ENCODE results near the gene RAN.
"Not testable (repeated sequence)": the region's sequence is repeated elsewhere in the genome, so short reads cannot be mapped to it uniquely, and the experiment has no call there.

RAN gene

DNA sequence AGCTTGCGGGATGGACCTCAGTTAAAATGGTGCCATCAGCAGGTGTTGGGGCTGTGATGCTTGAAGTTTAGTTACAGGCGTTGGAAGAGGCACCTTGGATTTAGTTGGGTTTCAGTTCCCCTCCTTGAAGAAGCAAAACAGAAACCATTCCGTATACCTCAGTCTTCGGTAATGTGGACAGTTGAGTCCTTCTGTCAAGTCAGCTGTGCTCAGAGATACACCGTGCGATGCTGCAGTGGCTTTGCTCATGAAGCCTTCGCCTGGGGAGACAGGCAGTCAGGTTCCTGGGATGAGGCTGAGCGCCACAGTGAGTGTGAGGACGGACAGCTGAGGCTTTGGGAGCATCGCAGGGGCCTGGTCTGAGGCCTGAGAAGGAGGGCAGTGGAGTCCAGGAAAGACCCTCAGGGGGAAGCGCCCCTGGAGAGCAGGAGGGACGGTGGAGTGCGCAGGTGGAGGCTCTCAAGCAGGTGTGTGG lies 7.4 kb downstream of the RAN start:
- peaks cover 4% of the 10 kb centered on the region for H3K4me1 ChIP-seq (ENCODE audit: control insufficient read depth, insufficient read depth, low read length, poor library complexity, severe bottlenecking)
- H3K27ac ChIP-seq (ENCODE audit: low read depth, low read length, severe bottlenecking), result no peak overlapping the region
- H3K36me3 ChIP-seq (ENCODE audit: control insufficient read depth, insufficient read depth, low read length), result peaks cover 27% of the 10 kb centered on the region
- no peaks in the 10 kb centered on the region for H3K9me3 ChIP-seq (ENCODE audit: control insufficient read depth, low read length)
- H3K4me3 ChIP-seq (ENCODE audit: extremely low read depth, insufficient read depth, low read length, poor library complexity, severe bottlenecking), result no peak overlapping the region
- 87 to 90% methylated on average over 11 to 12 of the region's 13 CpGs for WGBS, 2 experiments (ENCODE audit: insufficient coverage in 2 of 2)

DNA sequence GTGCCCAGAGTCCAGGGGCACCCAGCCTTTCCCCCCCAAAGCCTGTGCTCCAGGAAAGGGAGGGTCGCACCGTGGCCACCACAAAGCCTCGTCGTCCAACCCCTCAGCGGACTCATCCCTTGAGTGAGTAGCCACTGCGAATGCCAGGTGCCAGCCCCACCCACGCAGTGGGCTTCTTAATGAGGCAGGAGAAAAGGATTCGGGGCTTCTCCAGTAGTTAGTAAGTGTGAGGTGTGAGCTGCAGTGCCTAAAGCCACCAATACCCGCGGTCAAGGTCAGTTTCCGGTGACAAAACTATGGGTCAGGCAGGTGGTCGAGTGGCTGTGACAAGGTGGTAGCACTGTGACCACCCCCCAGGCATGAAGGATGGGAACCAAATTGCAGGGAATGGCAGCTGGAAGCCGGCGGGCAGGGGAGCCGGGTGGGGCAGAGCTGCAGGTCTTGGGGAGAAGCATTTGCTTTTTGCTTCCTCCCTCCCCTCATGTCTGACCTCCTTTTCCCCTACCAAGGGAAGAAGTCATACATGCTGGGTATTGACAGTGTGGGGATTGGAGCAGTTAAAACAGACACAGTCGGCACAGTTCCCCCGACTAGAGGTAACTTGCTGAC lies 8.0 kb downstream of the RAN start:
- no peak overlapping the region for H3K27ac ChIP-seq (ENCODE audit: low read depth, low read length, severe bottlenecking)
- H3K4me1 ChIP-seq (ENCODE audit: control insufficient read depth, insufficient read depth, low read length, poor library complexity, severe bottlenecking), result peaks cover 2% of the 10 kb centered on the region
- H3K36me3 ChIP-seq (ENCODE audit: control insufficient read depth, insufficient read depth, low read length), result peaks cover 21% of the 10 kb centered on the region
- 87 to 88% methylated on average over 13 to 14 of the region's 17 CpGs for WGBS, 2 experiments (ENCODE audit: insufficient coverage in 2 of 2)
- H3K9me3 ChIP-seq (ENCODE audit: control insufficient read depth, low read length), result no peaks in the 10 kb centered on the region
- no peak overlapping the region for H3K4me3 ChIP-seq (ENCODE audit: extremely low read depth, insufficient read depth, low read length, poor library complexity, severe bottlenecking)

DNA sequence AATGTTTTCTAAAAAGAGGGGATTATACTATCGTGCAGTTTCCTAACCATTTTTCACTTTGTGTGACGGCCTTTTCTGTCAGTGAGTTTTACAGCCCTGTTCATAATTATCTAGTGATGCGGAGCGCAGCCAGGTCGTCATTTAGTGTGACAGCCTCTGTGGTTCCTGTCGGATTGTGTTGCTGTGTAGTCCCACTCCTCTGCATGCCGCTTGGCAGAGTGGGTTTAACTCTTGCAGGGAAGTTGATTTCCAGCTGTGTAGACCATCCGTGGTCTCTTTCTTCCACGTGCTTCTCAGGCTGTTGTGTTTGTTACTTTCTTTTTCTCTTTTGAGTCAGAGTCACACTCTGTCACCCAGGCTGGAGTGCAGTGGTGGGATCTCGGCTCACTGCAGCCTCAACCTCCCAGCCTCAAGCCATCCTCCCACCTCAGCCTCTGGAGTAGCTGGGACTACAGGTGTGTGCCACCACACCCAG lies 8.6 kb downstream of the RAN start:
- Histone ChIP-seq H3K4me3 (ENCODE audit: extremely low read depth, insufficient read depth, low read length, poor library complexity, severe bottlenecking) (no peak overlapping the region), H3K4me1 (ENCODE audit: control insufficient read depth, insufficient read depth, low read length, poor library complexity, severe bottlenecking) (no peaks in the 10 kb centered on the region), H3K9me3 (ENCODE audit: control insufficient read depth, low read length) (no peaks in the 10 kb centered on the region), H3K36me3 (ENCODE audit: control insufficient read depth, insufficient read depth, low read length) (peaks cover 15% of the 10 kb centered on the region), H3K27ac (ENCODE audit: low read depth, low read length, severe bottlenecking) (no peak overlapping the region)
- WGBS, 2 experiments (ENCODE audit: insufficient coverage in 2 of 2), result 55 to 68% methylated on average over 3 to 5 of the region's 10 CpGs

GRCh38 chr12:130881046-130881445 lies 9.2 kb downstream of the RAN start:
- peaks cover 9% of the 10 kb centered on the region for H3K36me3 ChIP-seq (ENCODE audit: control insufficient read depth, insufficient read depth, low read length)
- H3K27ac ChIP-seq (ENCODE audit: low read depth, low read length, severe bottlenecking), result no peak overlapping the region
- H3K4me1 ChIP-seq (ENCODE audit: control insufficient read depth, insufficient read depth, low read length, poor library complexity, severe bottlenecking), result no peaks in the 10 kb centered on the region
- no peak overlapping the region for H3K4me3 ChIP-seq (ENCODE audit: extremely low read depth, insufficient read depth, low read length, poor library complexity, severe bottlenecking)
- WGBS, 2 experiments (ENCODE audit: insufficient coverage in 2 of 2), result 88 to 90% methylated on average over 1 to 2 of the region's 5 CpGs
- no peaks in the 10 kb centered on the region for H3K9me3 ChIP-seq (ENCODE audit: control insufficient read depth, low read length)

DNA sequence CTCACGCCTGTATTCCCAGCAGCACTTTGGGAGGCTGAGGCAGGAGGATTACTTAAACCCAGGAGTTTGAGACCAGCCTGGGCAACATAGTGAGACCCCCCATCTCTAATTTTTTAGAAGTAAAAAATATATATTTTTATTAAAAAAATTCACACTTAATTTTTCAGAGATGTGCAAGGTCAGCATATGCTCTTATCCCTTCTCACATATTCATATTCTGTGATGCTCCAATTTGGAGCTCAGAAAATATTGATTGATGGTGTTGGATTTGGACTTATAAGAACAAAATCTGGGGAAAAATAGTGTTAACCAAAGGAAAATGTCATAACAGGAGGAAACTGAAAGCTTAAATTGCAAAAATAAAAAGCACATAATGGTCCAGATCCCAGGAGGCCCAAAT lies 9.7 kb downstream of the RAN start:
- WGBS, 2 experiments (ENCODE audit: insufficient coverage in 2 of 2), result no CpG with 5 or more reads among the region's 1 CpG
- Histone ChIP-seq H3K9me3 (ENCODE audit: control insufficient read depth, low read length) (no peaks in the 10 kb centered on the region), H3K4me3 (ENCODE audit: extremely low read depth, insufficient read depth, low read length, poor library complexity, severe bottlenecking) (no peak overlapping the region), H3K4me1 (ENCODE audit: control insufficient read depth, insufficient read depth, low read length, poor library complexity, severe bottlenecking) (no peaks in the 10 kb centered on the region), H3K36me3 (ENCODE audit: control insufficient read depth, insufficient read depth, low read length) (peaks cover 4% of the 10 kb centered on the region), H3K27ac (ENCODE audit: low read depth, low read length, severe bottlenecking) (no peak overlapping the region)

GRCh38 chr12:130887190-130887589 lies 15.3 kb downstream of the RAN start:
- not testable (repeated sequence) for H3K4me3 ChIP-seq (ENCODE audit: extremely low read depth, insufficient read depth, low read length, poor library complexity, severe bottlenecking); H3K9me3 ChIP-seq (ENCODE audit: control insufficient read depth, low read length); H3K4me1 ChIP-seq (ENCODE audit: control insufficient read depth, insufficient read depth, low read length, poor library complexity, severe bottlenecking); H3K36me3 ChIP-seq (ENCODE audit: control insufficient read depth, insufficient read depth, low read length); H3K27ac ChIP-seq (ENCODE audit: low read depth, low read length, severe bottlenecking)
- WGBS, 2 experiments (ENCODE audit: insufficient coverage in 2 of 2), result 85 to 88% methylated on average over 2 of the region's 17 CpGs

DNA sequence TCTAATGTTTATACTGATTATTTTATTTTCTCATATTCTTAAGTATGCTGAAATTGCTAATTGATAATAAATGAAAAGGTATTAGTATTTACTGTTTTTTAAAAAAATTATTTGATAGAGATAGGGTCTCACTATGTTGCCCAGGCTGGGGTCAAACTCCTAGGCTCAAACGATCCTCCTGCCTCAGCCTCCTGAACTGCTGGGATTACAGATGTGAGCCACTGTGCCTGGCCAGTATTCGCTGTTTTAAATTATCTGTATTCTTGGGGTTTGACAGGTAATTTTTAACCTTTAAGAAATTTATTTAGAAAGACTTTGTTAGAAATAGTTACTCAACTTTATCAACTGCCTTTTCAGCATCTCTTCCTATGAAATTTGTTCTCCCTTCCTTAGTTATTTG lies 32.2 kb downstream of the RAN start:
- no peak overlapping the region for H3K27ac ChIP-seq (ENCODE audit: low read depth, low read length, severe bottlenecking)
- no peaks in the 10 kb centered on the region for H3K9me3 ChIP-seq (ENCODE audit: control insufficient read depth, low read length)
- WGBS, 2 experiments (ENCODE audit: insufficient coverage in 2 of 2), result 100% methylated on average over 1 of the region's 2 CpGs; no CpG with 5 or more reads in 1 of the 2 experiments
- H3K4me1 ChIP-seq (ENCODE audit: control insufficient read depth, insufficient read depth, low read length, poor library complexity, severe bottlenecking), result no peaks in the 10 kb centered on the region
- H3K36me3 ChIP-seq (ENCODE audit: control insufficient read depth, insufficient read depth, low read length), result no peaks in the 10 kb centered on the region
- H3K4me3 ChIP-seq (ENCODE audit: extremely low read depth, insufficient read depth, low read length, poor library complexity, severe bottlenecking), result no peak overlapping the region

DNA sequence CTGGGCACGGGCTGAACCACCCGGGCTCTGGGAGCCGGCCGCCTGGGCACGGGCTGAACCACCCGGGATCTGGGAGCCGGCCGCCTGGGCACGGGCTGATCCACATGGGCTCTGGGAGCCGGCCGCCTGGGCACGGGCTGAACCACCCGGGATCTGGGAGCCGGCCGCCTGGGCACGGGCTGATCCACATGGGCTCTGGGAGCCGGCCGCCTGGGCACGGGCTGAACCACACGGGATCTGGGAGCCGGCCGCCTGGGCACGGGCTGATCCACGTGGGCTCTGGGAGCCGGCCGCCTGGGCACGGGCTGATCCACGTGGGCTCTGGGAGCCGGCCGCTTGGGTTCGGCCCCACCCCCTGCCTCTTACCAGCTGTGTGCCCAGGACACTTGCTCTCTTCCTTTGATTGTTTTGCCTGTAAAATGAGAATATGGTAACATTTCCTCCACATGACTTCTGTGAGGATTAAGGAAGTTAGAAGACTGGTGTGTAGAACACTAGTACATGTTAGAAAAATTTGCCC lies 33.1 kb downstream of the RAN start:
- not testable (repeated sequence) for H3K9me3 ChIP-seq (ENCODE audit: control insufficient read depth, low read length); H3K4me1 ChIP-seq (ENCODE audit: control insufficient read depth, insufficient read depth, low read length, poor library complexity, severe bottlenecking); H3K36me3 ChIP-seq (ENCODE audit: control insufficient read depth, insufficient read depth, low read length); H3K27ac ChIP-seq (ENCODE audit: low read depth, low read length, severe bottlenecking); H3K4me3 ChIP-seq (ENCODE audit: extremely low read depth, insufficient read depth, low read length, poor library complexity, severe bottlenecking)
- 90 to 95% methylated on average over 4 to 13 of the region's 31 CpGs for WGBS, 2 experiments (ENCODE audit: insufficient coverage in 2 of 2)

- no peaks in the 10 kb centered on the region for H3K4me1 ChIP-seq (ENCODE audit: control insufficient read depth, insufficient read depth, low read length, poor library complexity, severe bottlenecking)
- H3K36me3 ChIP-seq (ENCODE audit: control insufficient read depth, insufficient read depth, low read length), result no peaks in the 10 kb centered on the region
- no peak overlapping the region for H3K27ac ChIP-seq (ENCODE audit: low read depth, low read length, severe bottlenecking)
- WGBS, 2 experiments (ENCODE audit: insufficient coverage in 2 of 2), result 92% methylated on average over 4 of the region's 4 CpGs; no CpG with 5 or more reads in 1 of the 2 experiments
- H3K9me3 ChIP-seq (ENCODE audit: control insufficient read depth, low read length), result no peaks in the 10 kb centered on the region
- no peak overlapping the region for H3K4me3 ChIP-seq (ENCODE audit: extremely low read depth, insufficient read depth, low read length, poor library complexity, severe bottlenecking)
These were observed 37.2 kb downstream of the RAN start for GRCh38 chr12:130909111-130909510.

- Histone ChIP-seq H3K27ac (ENCODE audit: low read depth, low read length, severe bottlenecking) (no peak overlapping the region), H3K4me3 (ENCODE audit: extremely low read depth, insufficient read depth, low read length, poor library complexity, severe bottlenecking) (no peak overlapping the region), H3K36me3 (ENCODE audit: control insufficient read depth, insufficient read depth, low read length) (no peaks in the 10 kb centered on the region), H3K4me1 (ENCODE audit: control insufficient read depth, insufficient read depth, low read length, poor library complexity, severe bottlenecking) (no peaks in the 10 kb centered on the region), H3K9me3 (ENCODE audit: control insufficient read depth, low read length) (no peaks in the 10 kb centered on the region)
- WGBS, 2 experiments (ENCODE audit: insufficient coverage in 2 of 2), result no CpG with 5 or more reads among the region's 1 CpG
These were observed 39.3 kb downstream of the RAN start for GRCh38 chr12:130911193-130911592.

- Histone ChIP-seq H3K27ac (ENCODE audit: low read depth, low read length, severe bottlenecking) (no peak overlapping the region), H3K36me3 (ENCODE audit: control insufficient read depth, insufficient read depth, low read length) (no peaks in the 10 kb centered on the region)
These were observed 40.1 kb downstream of the RAN start for GRCh38 chr12:130911933-130912332.

More at GRCh38 chr12:130911933-130912332, 40.1 kb downstream of the RAN start:
- H3K4me3 ChIP-seq (ENCODE audit: extremely low read depth, insufficient read depth, low read length, poor library complexity, severe bottlenecking), result no peak overlapping the region
- no peaks in the 10 kb centered on the region for H3K9me3 ChIP-seq (ENCODE audit: control insufficient read depth, low read length)
- no peaks in the 10 kb centered on the region for H3K4me1 ChIP-seq (ENCODE audit: control insufficient read depth, insufficient read depth, low read length, poor library complexity, severe bottlenecking)
